ENCODE results near the gene CORO1C.
A peak's percentile ranks its signal among the peaks of the same experiment; 100 is the strongest.

The CORO1C gene

GRCh38 chr12:108693751-108694150, 37.6 kb downstream of the CORO1C start:
- no peak for DNase-seq

DNA sequence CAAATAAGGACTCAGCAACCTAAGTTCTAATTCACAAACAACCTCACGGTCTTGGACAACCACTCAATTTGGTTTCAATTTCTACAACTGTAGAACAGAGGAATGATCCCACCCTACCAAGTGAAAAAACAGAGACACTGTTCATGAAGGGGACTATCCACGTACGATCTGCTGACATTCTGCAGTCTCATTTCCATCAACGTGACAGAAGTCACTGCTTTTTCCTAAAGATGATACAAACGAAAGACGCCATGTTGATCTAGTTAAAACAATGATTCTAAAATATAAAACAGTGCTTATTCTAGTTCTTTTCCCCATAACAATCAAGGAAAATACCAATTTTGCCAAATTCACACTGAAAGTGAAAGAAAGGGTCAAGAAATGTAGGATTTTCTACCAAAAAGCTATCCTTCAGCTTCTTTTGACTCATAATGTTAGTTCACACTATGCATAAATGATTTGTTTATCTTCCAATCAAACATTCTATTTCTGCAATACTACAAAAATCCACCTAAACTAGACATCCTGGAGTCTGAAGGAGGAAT, 38.1 kb downstream of the CORO1C start:
- no peak for DNase-seq

- DNase-seq, result no peak
These were observed 39.1 kb downstream of the CORO1C start for GRCh38 chr12:108691998-108692808.

- peak; percentile 71 for DNase-seq
These were observed 39.9 kb downstream of the CORO1C start for GRCh38 chr12:108691175-108691997.

DNA sequence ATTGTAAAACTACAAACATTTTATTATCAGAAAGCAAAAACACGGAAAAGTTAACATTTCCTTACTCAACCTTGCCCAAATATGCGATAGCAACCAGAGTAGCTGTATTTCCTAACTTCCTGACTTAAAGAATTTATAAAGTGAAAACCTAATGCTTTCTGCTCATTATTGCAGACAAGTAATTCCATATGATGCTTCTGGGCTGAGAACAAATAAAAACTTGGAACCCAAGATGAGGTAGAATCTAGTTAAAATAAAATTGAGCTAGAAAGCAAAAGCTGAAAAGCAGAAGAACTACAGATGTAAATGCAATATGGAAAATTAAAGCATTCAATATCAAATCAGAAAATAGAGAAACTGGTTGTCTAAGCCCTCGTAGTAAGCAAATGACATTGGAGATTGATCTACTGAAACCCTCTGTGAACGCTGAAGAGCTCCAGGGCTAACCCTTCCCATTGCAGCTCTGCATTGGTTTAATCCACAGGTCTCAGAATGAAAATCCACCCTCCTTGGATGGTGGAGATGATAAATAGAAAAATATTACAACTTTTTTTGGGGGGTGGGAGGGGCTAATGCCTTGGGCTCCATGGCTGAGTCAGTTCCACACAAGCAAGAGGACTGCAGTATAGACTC, 40.7 kb downstream of the CORO1C start:
- DNase-seq, result no peak

GRCh38 chr12:108690191-108690518, 41.2 kb downstream of the CORO1C start:
- no peak for DNase-seq

DNA sequence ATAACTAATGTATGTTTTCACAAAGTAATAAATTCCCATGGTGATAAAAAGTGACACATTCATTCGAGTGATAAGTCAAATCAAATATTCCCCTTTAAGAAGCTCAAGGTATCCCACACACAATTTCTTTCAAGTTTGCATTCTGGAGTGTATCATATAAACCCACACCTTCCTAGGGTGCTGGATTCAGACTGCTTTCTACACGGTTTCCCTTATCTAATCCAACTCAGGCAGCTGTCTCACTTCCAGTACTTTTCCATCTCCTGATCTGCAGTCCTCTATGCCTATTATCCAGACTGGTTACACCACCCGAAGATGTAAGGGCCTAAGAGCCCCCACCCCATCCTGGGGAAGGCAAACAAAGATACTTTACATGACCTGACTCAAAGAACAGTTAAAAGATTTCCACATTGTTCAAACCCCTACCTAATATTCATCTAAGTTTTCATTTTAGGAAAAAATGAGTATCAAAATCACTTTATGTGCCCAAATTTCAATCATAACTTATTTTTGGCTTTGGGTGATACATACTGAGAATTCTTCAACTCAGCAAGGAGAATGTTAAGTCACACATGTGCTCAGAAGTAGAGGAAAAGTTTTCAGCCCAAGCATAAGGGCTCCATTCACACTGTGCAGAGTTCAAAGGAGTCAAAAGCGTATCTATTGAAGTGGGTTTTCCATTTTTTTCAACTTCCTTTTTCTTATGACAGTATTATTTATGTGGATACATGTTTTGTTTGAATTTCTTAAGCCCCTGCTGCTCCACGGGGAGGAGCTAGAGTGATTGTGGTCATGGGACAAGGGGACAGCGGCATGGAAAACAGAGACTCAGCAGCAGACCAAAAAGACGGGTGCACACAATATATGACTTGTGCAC, 41.8 kb downstream of the CORO1C start:
- peak; percentile 14 for DNase-seq

DNA sequence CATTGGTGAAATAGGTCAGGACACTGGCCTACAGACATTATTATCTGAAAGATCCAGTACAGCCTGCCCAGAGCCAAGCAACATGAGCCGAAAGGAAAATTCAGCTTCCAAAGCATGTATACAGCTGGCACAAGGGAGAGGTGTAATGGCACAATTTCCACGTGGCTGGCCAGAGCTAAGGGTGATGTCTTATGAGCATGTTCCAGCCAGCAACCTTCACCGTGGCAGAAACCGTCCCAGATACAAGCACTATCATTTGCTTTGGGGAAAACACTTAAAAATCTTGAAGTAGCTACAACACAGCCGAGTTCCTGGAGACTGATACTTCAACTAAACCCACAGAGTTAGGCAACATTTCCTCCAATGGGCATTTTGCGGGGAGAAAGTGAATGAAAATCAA, 44.5 kb downstream of the CORO1C start:
- no peak for DNase-seq

- DNase-seq, result no peak
These were observed 45.7 kb downstream of the CORO1C start for GRCh38 chr12:108685469-108686260.

DNA sequence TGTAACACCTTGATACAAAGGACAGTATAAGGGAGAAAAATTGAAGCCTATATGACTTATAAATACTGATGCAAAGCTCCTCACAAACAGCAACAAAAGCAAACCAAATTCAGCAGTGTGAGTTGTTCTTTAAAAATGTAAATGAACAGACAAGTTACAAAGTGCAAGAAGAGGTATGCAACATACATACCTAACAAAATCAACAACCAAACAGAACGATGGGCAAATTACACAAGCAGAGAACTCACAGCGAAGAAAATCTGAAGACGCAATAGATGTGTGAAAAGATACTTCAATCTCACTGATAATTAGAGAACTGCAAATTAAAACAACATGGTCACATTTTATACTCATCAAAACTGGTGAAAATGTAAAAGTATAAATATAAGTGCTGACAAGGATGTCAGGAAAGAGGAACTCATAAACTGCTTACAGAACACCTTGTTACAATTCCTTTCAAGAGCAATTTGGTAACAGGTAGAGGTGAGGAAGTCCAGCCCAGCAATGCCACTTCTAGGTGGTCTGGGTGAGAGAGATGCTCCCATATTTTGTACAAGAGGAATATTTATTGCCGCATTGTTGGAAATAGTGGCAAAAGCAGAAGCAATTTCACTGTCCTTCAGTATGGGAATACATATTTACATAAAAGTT, 47.3 kb downstream of the CORO1C start:
- DNase-seq, result no peak

DNA sequence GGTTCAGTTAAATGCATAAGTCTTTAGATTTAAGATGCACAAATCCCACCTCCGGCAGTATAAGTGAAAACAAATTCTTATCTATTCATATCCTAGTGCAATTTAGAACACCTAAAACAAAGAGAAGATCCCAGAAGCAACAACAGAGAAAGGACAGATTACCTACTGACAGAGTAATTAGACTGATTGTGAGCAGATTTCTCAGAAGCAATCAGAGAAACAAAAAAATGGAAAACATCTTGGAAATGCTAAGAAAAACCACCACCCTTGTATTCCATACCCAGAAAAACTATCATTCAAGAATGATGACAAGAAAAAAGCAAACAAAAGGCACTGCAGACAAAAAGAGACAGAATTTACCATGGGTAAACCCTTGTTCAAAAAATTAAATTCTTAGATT, 50.0 kb downstream of the CORO1C start:
- DNase-seq, result no peak

GRCh38 chr12:108679106-108679681, 52.1 kb downstream of the CORO1C start:
- DNase-seq, result no peak

- DNase-seq, result no peak
These were observed 53.1 kb downstream of the CORO1C start for GRCh38 chr12:108678104-108678730.

DNA sequence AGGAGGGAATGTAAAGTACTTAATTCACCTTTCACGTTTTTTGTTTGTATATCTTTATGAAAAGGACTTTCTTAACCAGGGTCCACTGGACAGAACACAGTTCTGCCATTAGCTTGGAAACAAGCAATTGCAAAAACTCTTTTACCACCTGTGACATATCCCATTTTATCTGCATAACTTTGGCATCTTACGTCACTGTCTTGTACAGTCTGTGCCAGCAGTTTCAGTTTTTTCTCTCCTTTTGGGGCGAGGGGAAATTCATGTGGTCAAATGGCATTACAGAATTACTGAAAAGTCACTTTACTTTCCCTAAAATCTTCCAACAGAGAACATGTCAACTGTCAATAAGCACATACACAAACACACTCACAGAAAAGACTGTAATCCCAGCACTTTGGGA, 53.9 kb downstream of the CORO1C start:
- no peak for DNase-seq

- DNase-seq, result no peak
These were observed 54.6 kb downstream of the CORO1C start for GRCh38 chr12:108676707-108677106.

- no peak for DNase-seq
These were observed 55.5 kb downstream of the CORO1C start for GRCh38 chr12:108675792-108676191.

DNA sequence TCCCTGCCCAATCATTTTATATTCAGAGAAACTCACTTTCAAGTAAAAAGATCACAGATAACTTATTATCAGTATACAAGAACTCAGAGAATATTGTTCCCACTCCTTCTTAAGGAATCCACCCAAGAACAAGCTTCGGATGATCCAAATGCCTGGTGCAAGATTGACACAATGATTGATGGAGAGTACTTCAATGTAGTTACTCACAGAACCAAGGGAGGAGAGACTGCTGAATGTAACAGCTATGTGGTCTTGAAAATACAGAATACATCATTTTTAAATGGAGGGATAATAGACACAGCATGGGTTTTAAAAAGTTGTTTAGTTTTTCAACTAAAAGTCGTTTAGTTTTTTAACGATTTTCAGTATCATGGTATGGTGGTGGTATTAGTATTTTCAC, 59.3 kb downstream of the CORO1C start:
- DNase-seq, result no peak

DNA sequence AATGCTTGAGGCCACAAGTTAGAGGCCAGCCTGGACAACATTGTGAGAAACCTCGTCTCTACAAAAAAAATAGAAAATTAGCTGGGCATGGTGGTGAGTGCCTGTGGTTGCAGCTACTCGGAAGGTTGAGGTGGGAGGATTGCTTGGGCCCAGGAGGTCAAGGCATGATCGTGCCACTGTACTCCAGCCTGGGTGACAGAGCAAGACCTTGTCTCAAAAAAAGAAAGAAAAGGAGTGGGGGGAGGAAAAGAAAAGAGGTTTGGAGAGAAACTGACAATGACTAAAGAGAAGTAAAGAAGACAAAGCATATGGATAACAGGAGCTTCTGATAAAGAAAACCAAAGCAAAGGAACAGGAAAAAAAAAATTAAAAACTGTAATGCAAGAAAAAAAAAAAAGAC, 60.2 kb downstream of the CORO1C start:
- DNase-seq, result no peak

- no peak for DNase-seq
These were observed 61.2 kb downstream of the CORO1C start for GRCh38 chr12:108670066-108670631.

GRCh38 chr12:108668542-108668941, 62.8 kb downstream of the CORO1C start:
- no peak for DNase-seq

All from stimulated activated CD4-positive, alpha-beta T cell treated with anti-CD3 and anti-CD28 coated beads, Interleukin-4, amount 100 ng/mL, for 1 hour (primary cell).